H9 (cell line): Measurements from ENCODE around the gene TRPM3. TPM values are rescaled to one million over a fixed set of nuclear protein-coding genes. Genes with fewer than 3 reads are reported as not detected.

ENCODE experiments used
- DNase-seq: peaks from one replicate; pipeline ENCODE4 v3.0.0-alpha.2; 2017
- H2AFZ ChIP-seq: one replicate; pipeline ENCODE4 v1.6.1; 2013; ENCODE audit warnings: mild to moderate bottlenecking, low read length, control low read depth, moderate library complexity
- H2AK5ac ChIP-seq: 2 replicates; pipeline ENCODE4 v1.6.1; 2013; ENCODE audit warnings: low read length, control low read depth, mixed read lengths; ENCODE audit not compliant: insufficient read length
- H2BK120ac ChIP-seq: one replicate; pipeline ENCODE4 v1.6.1; 2013; ENCODE audit warnings: low read depth, mild to moderate bottlenecking, low read length, control low read depth, inconsistent platforms; ENCODE audit not compliant: poor library complexity, severe bottlenecking
- H2BK12ac ChIP-seq: 2 replicates; pipeline ENCODE4 v1.6.1; 2013; ENCODE audit warnings: low read length, control low read depth, mixed read lengths, low read depth; ENCODE audit not compliant: insufficient read length
- H2BK15ac ChIP-seq: 2 replicates; pipeline ENCODE4 v1.6.1; 2013; ENCODE audit warnings: low read depth, low read length, control low read depth
- H2BK20ac ChIP-seq: one replicate; pipeline ENCODE4 v1.6.1; 2013; ENCODE audit warnings: low read depth, mild to moderate bottlenecking, low read length, control low read depth, inconsistent platforms; ENCODE audit not compliant: poor library complexity, severe bottlenecking
- H2BK5ac ChIP-seq: 2 replicates; pipeline ENCODE4 v1.6.1; 2013; ENCODE audit warnings: low read length, control low read depth, mixed read lengths; ENCODE audit not compliant: insufficient read length
- H3K14ac ChIP-seq: 2 replicates; pipeline ENCODE4 v1.6.1; 2013; ENCODE audit warnings: low read length, control low read depth; ENCODE audit not compliant: insufficient read depth
- H3K18ac ChIP-seq: 2 replicates; pipeline ENCODE4 v1.6.1; 2013; ENCODE audit warnings: low read depth, mild to moderate bottlenecking, mixed read lengths, low read length, control low read depth; ENCODE audit not compliant: insufficient read length
- H3K23ac ChIP-seq: 2 replicates; pipeline ENCODE4 v1.6.1; 2013; ENCODE audit warnings: low read length, control low read depth, mixed read lengths, low read depth; ENCODE audit not compliant: insufficient read length
- H3K23me2 ChIP-seq: 2 replicates; pipeline ENCODE4 v1.6.1; 2013; ENCODE audit warnings: low read depth, mild to moderate bottlenecking, mixed read lengths, low read length, control low read depth; ENCODE audit not compliant: insufficient read length, poor library complexity, severe bottlenecking
- H3K27ac ChIP-seq: 2 replicates; pipeline ENCODE4 v1.5.1; 2013; ENCODE audit warnings: low read length, control low read depth, mixed read lengths, low read depth; ENCODE audit not compliant: insufficient read length
- H3K27me3 ChIP-seq: 2 replicates; pipeline ENCODE4 v1.6.1; 2013; ENCODE audit warnings: low read length, control low read depth, inconsistent platforms; ENCODE audit not compliant: insufficient read depth
- H3K4ac ChIP-seq: 2 replicates; pipeline ENCODE4 v1.6.1; 2013; ENCODE audit warnings: low read depth, mild to moderate bottlenecking, control low read depth, inconsistent platforms, low read length, moderate library complexity
- H3K4me1 ChIP-seq: 2 replicates; pipeline ENCODE4 v1.6.1; 2013; ENCODE audit warnings: low read length, control low read depth, inconsistent platforms; ENCODE audit not compliant: insufficient read depth
- H3K4me2 ChIP-seq: 2 replicates; pipeline ENCODE4 v1.6.1; 2013; ENCODE audit warnings: low read length, control low read depth, mixed read lengths; ENCODE audit not compliant: insufficient read length, insufficient read depth
- H3K56ac ChIP-seq: 2 replicates; pipeline ENCODE4 v1.6.1; 2013; ENCODE audit warnings: low read depth, mild to moderate bottlenecking, mixed read lengths, low read length, control low read depth; ENCODE audit not compliant: insufficient read length
- H3K79me1 ChIP-seq: 2 replicates; pipeline ENCODE4 v1.6.1; 2013; ENCODE audit warnings: low read depth, mild to moderate bottlenecking, moderate library complexity, low read length, control low read depth, inconsistent platforms; ENCODE audit not compliant: insufficient read depth, poor library complexity, severe bottlenecking
- H3K79me2 ChIP-seq: 2 replicates; pipeline ENCODE4 v1.6.1; 2013; ENCODE audit warnings: low read length, control low read depth, inconsistent platforms; ENCODE audit not compliant: insufficient read depth
- H3K9ac ChIP-seq: 2 replicates; pipeline ENCODE4 v1.6.1; 2013; ENCODE audit warnings: low read length, control low read depth, mixed read lengths; ENCODE audit not compliant: insufficient read length; ENCODE audit errors: extremely low read depth
- H3K9me3 ChIP-seq: one replicate; pipeline ENCODE4 v1.6.1; 2013; ENCODE audit warnings: low read depth, low read length, inconsistent platforms; ENCODE audit not compliant: control insufficient read depth
- H3T11ph ChIP-seq: one replicate; pipeline ENCODE4 v1.6.1; 2013; ENCODE audit warnings: mild to moderate bottlenecking, low read length, control low read depth, inconsistent platforms
- H4K20me1 ChIP-seq: one replicate; pipeline ENCODE4 v1.6.1; 2013; ENCODE audit not compliant: control insufficient read depth, insufficient read length, insufficient read depth
- H4K5ac ChIP-seq: 2 replicates; pipeline ENCODE4 v1.6.1; 2013; ENCODE audit warnings: low read depth, mild to moderate bottlenecking, mixed read lengths, low read length, control low read depth; ENCODE audit not compliant: insufficient read length
- H4K8ac ChIP-seq: replicated peaks from 2 replicates; pipeline ENCODE4 v1.6.1; 2013; ENCODE audit warnings: low read length, control low read depth, mixed read lengths, low read depth; ENCODE audit not compliant: insufficient read length
- H4K91ac ChIP-seq: 2 replicates; pipeline ENCODE4 v1.6.1; 2013; ENCODE audit warnings: low read depth, mild to moderate bottlenecking, moderate library complexity, mixed read lengths, low read length, control low read depth; ENCODE audit not compliant: insufficient read length
- H3K27ac Mint-ChIP-seq, 3 experiments: 2 replicates in 2 of 3; 3 replicates in 1 of 3; pipeline ENCODE4 v1.8.0; 2020 to 2021; ENCODE audit warnings: mixed read lengths in 3 of 3, mild to moderate bottlenecking in 1 of 3, moderate library complexity in 1 of 3
- H3K27me3 Mint-ChIP-seq: 2 replicates; pipeline ENCODE4 v1.8.0; 2021; ENCODE audit warnings: low read depth, mild to moderate bottlenecking, moderate library complexity, mixed read lengths
- H3K36me3 Mint-ChIP-seq, 3 experiments: 2 replicates in 2 of 3; 3 replicates in 1 of 3; pipeline ENCODE4 v1.8.0; 2020 to 2021; ENCODE audit warnings: low read depth in 3 of 3, mixed read lengths in 3 of 3; ENCODE audit not compliant: insufficient read depth in 1 of 3
- H3K4me1 Mint-ChIP-seq, 2 experiments: 2 replicates each; pipeline ENCODE4 v1.8.0; 2020; ENCODE audit warnings: mixed read lengths in 2 of 2
- H3K4me3 Mint-ChIP-seq, 2 experiments: 2 replicates in 1 of 2; 3 replicates in 1 of 2; pipeline ENCODE4 v1.8.0; 2020 to 2021; ENCODE audit warnings: mild to moderate bottlenecking in 2 of 2, mixed read lengths in 2 of 2, moderate library complexity in 1 of 2
- H3K9me3 Mint-ChIP-seq, 2 experiments: 2 replicates in 1 of 2; 3 replicates in 1 of 2; pipeline ENCODE4 v1.8.0; 2020; ENCODE audit warnings: mild to moderate bottlenecking in 2 of 2, mixed read lengths in 2 of 2, moderate library complexity in 1 of 2
- CTCF ChIP-seq: fragments of 200-600 bp; sonication (generic); conservative IDR thresholded peaks from 3 replicates; pipeline ENCODE4 v1.8.0; 2021; ENCODE audit warnings: antibody characterized with exemption, mild to moderate bottlenecking
- WGBS: extraction: QIAGEN DNeasy Blood & Tissue Kit; methylation state at CpG from one replicate; pipeline ENCODE4 v1.1.7; 2013; ENCODE audit warnings: missing lambda C conversion rate, low lambda C conversion rate, mixed read lengths; ENCODE audit not compliant: insufficient read length; ENCODE audit errors: extremely low coverage; 5-methylcytosine and 5-hydroxymethylcytosine counted together
- total RNA-seq: library from RNA; stranded (reverse); gene quantifications from 2 replicates; pipeline ENCODE4 v1.2.1, GENCODE V29; 2021

Gene TRPM3
- total RNA-seq, 1 experiment from 2014 or later = 10.3 TPM

- no peak overlapping the region for H3K4ac ChIP-seq
- Mint-ChIP-seq H3K4me1 (peaks cover 15 to 32% of the 10 kb centered on the region in 2 experiments), H3K9me3 (no peaks in the 10 kb centered on the region), H3K27ac (no peak overlapping the region), H3K36me3 (no peaks in the 10 kb centered on the region; a peak in 1 of 7 replicates), H3K27me3 (no peaks in the 10 kb centered on the region), H3K4me3 (no peak overlapping the region)
- no peak overlapping the region for H2AFZ ChIP-seq
- H4K91ac ChIP-seq = no peak overlapping the region
- H3T11ph ChIP-seq = no peak overlapping the region
- H4K20me1 ChIP-seq = no peaks in the 10 kb centered on the region
- no peak overlapping the region for H3K4me2 ChIP-seq
- H2BK120ac ChIP-seq = no peak overlapping the region
- TF ChIP-seq CTCF = no peak
- no peak overlapping the region for H2AK5ac ChIP-seq
- no CpG with 5 or more reads among the region's 6 CpGs for WGBS
- H2BK15ac ChIP-seq = no peak overlapping the region
- H3K9ac ChIP-seq = no peak overlapping the region
- no peak for DNase-seq
- no peak overlapping the region for H2BK12ac ChIP-seq
- no peaks in the 10 kb centered on the region for H3K9me3 ChIP-seq
- no peaks in the 10 kb centered on the region for H3K79me2 ChIP-seq
- H4K5ac ChIP-seq = no peak overlapping the region
- peak overlapping the region; percentile 78 for H3K14ac ChIP-seq
- no peak overlapping the region for H2BK5ac ChIP-seq
- H3K27me3 ChIP-seq = no peaks in the 10 kb centered on the region
- H2BK20ac ChIP-seq = peak overlapping the region; percentile 49
- peak overlapping the region; percentile 30 for H3K18ac ChIP-seq
- no peak overlapping the region for H3K23ac ChIP-seq
- no peaks in the 10 kb centered on the region for H3K23me2 ChIP-seq
- H4K8ac ChIP-seq = no peak overlapping the region
- no peaks in the 10 kb centered on the region for H3K79me1 ChIP-seq
- H3K27ac ChIP-seq = no peak overlapping the region
- no peaks in the 10 kb centered on the region; the same call in 1 of the 2 replicates for H3K4me1 ChIP-seq
- H3K56ac ChIP-seq = no peak overlapping the region
Measured at GRCh38 chr9:71076096-71076495, 45.3 kb downstream of the TRPM3 start.
